GM23338 (cell line): ENCODE measurements around the gene CHST11. TPM values are rescaled to one million over a fixed set of nuclear protein-coding genes. Genes with fewer than 3 reads are reported as not detected.

ENCODE experiments used
- ATAC-seq: fragments of 200-7000 bp; cut with Tn5 transposase; 3 replicates; pipeline ENCODE4 v1.9.1; 2020
- DNase-seq: peaks from one replicate; pipeline ENCODE4 v3.0.0-alpha.2; 2015; ENCODE audit warnings: low spot score
- H2AFZ ChIP-seq: fragments of 200-600 bp; sonication (generic); 2 replicates; pipeline ENCODE4 v1.8.0; 2016; ENCODE audit warnings: antibody characterized with exemption, mild to moderate bottlenecking, moderate library complexity
- H3F3A ChIP-seq: fragments of 200-600 bp; sonication (generic); replicated peaks from 2 replicates; pipeline ENCODE4 v1.8.0; 2017; ENCODE audit warnings: antibody characterized with exemption, mixed run types, low read depth
- H3K27ac ChIP-seq: fragments of 200-600 bp; sonication (generic); 2 replicates; pipeline ENCODE4 v1.6.1; 2016; ENCODE audit warnings: low read depth
- H3K27me3 ChIP-seq: fragments of 200-600 bp; sonication (generic); 2 replicates; pipeline ENCODE4 v1.8.0; 2016; ENCODE audit warnings: mild to moderate bottlenecking, mixed run types, moderate library complexity; ENCODE audit not compliant: insufficient read depth
- H3K36me3 ChIP-seq: fragments of 200-600 bp; sonication (generic); 2 replicates; pipeline ENCODE4 v1.8.0; 2016; ENCODE audit warnings: mild to moderate bottlenecking; ENCODE audit not compliant: insufficient read depth
- H3K4me1 ChIP-seq: fragments of 200-600 bp; sonication (generic); 2 replicates; pipeline ENCODE4 v1.8.0; 2016; ENCODE audit warnings: mild to moderate bottlenecking, moderate library complexity; ENCODE audit not compliant: insufficient read depth
- H3K4me2 ChIP-seq: fragments of 200-600 bp; sonication (generic); 2 replicates; pipeline ENCODE4 v1.7.1; 2017; ENCODE audit warnings: mixed run types
- H3K4me3 ChIP-seq: fragments of 200-600 bp; sonication (generic); 2 replicates; pipeline ENCODE4 v1.6.1; 2016; ENCODE audit warnings: mixed run types
- H3K79me2 ChIP-seq: fragments of 200-600 bp; sonication (generic); replicated peaks from 2 replicates; pipeline ENCODE4 v1.8.0; 2017; ENCODE audit warnings: mild to moderate bottlenecking; ENCODE audit not compliant: insufficient read depth
- H3K9me2 ChIP-seq: fragments of 200-600 bp; sonication (generic); 2 replicates; pipeline ENCODE4 v1.8.0; 2017; ENCODE audit not compliant: insufficient read depth
- H4K20me1 ChIP-seq: fragments of 200-600 bp; sonication (generic); replicated peaks from 2 replicates; pipeline ENCODE4 v1.8.0; 2017; ENCODE audit warnings: mild to moderate bottlenecking; ENCODE audit not compliant: insufficient read depth
- H3K27ac Mint-ChIP-seq: 2 replicates; pipeline ENCODE4 v1.8.0; 2020; ENCODE audit warnings: inconsistent platforms, mild to moderate bottlenecking, moderate library complexity, mixed read lengths
- H3K27me3 Mint-ChIP-seq: 3 replicates; pipeline ENCODE4 v1.8.0; 2022; ENCODE audit warnings: low read depth, mild to moderate bottlenecking, moderate library complexity, mixed read lengths, inconsistent platforms; ENCODE audit not compliant: insufficient read depth, poor library complexity
- H3K36me3 Mint-ChIP-seq: 3 replicates; pipeline ENCODE4 v1.8.0; 2021; ENCODE audit warnings: low read depth, mild to moderate bottlenecking, inconsistent platforms, moderate library complexity, mixed read lengths
- H3K4me1 Mint-ChIP-seq: 3 replicates; pipeline ENCODE4 v1.8.0; 2020; ENCODE audit warnings: mild to moderate bottlenecking, inconsistent platforms, mixed read lengths
- H3K4me3 Mint-ChIP-seq: 3 replicates; pipeline ENCODE4 v1.8.0; 2021; ENCODE audit warnings: moderate library complexity, mild to moderate bottlenecking, inconsistent platforms, mixed read lengths
- H3K9me3 Mint-ChIP-seq: 3 replicates; pipeline ENCODE4 v1.8.0; 2020; ENCODE audit warnings: moderate library complexity, mild to moderate bottlenecking, inconsistent platforms, mixed read lengths
- CREB1 ChIP-seq: fragments of 250-450 bp; sonication (Bioruptor Pico); IDR thresholded peaks from 2 replicates; pipeline ENCODE4 v1.5.0; 2020; ENCODE audit warnings: low read depth, mild to moderate bottlenecking, moderate library complexity
- EZH2 ChIP-seq: fragments of 200-600 bp; sonication (generic); IDR thresholded peaks from one replicate; pipeline ENCODE4 v1.8.0; 2017; ENCODE audit warnings: antibody characterized with exemption, mild to moderate bottlenecking, low read depth; ENCODE audit not compliant: unreplicated experiment
- EZH2phosphoT487 ChIP-seq: fragments of 200-600 bp; sonication (generic); IDR thresholded peaks from one replicate; pipeline ENCODE4 v1.8.1; 2018; ENCODE audit warnings: antibody characterized with exemption; ENCODE audit not compliant: unreplicated experiment
- JUNB ChIP-seq: IDR thresholded peaks from one replicate; pipeline ENCODE4 v1.6.1; 2016; ENCODE audit warnings: antibody characterized with exemption; ENCODE audit not compliant: unreplicated experiment
- NANOG ChIP-seq: IDR thresholded peaks from 2 replicates; pipeline ENCODE4 v1.6.1; 2016; ENCODE audit warnings: antibody characterized with exemption, borderline replicate concordance
- POLR2AphosphoS5 ChIP-seq: IDR thresholded peaks from 2 replicates; pipeline ENCODE4 v1.6.1; 2016; ENCODE audit warnings: antibody characterized with exemption, low read depth
- STAT1 ChIP-seq: IDR thresholded peaks from one replicate; pipeline ENCODE4 v1.6.1; 2016; ENCODE audit warnings: antibody characterized with exemption; ENCODE audit not compliant: unreplicated experiment
- ZNF114 ChIP-seq: fragments of 250-450 bp; sonication (Bioruptor Pico); IDR thresholded peaks from 2 replicates; pipeline ENCODE4 v1.5.0; 2020; ENCODE audit warnings: mild to moderate bottlenecking, moderate library complexity
- ZNF331 ChIP-seq: fragments of 250-450 bp; sonication (Bioruptor Pico); IDR thresholded peaks from 2 replicates; pipeline ENCODE4 v1.5.0; 2020; ENCODE audit warnings: low read depth, mild to moderate bottlenecking, moderate library complexity
- polyA plus RNA-seq: library from polyadenylated mRNA; unstranded; fragments of >200 nt; fragmentation: Nextera tagmentation; extraction: Ambion mirVana; gene quantifications from 2 replicates; pipeline ENCODE4 v1.2.1, GENCODE V29; 2016
- total RNA-seq: library from RNA; depleted of rRNA; stranded (reverse); fragments of >200 nt; shearing (Covaris generic); gene quantifications from 2 replicates; pipeline ENCODE4 v1.2.3, GENCODE V29; 2014
- TF ChIP-seq, protein P1 (sequence below): IDR thresholded peaks from one replicate; pipeline ENCODE4 v1.6.1; 2018; ENCODE audit warnings: antibody characterized with exemption; ENCODE audit not compliant: unreplicated experiment
- TF ChIP-seq, protein P2 (sequence below): fragments of 250-450 bp; sonication (Bioruptor Pico); IDR thresholded peaks from 2 replicates; pipeline ENCODE4 v1.5.0; 2020; ENCODE audit warnings: mild to moderate bottlenecking, moderate library complexity
- TF ChIP-seq, protein P3 (sequence below): IDR thresholded peaks from 2 replicates; pipeline ENCODE4 v1.6.1; 2016; ENCODE audit warnings: antibody characterized with exemption
- TF ChIP-seq, protein P4 (sequence below), 2 experiments: fragments of 200-600 bp in 1 of 2; sonication (generic) in 1 of 2; conservative IDR thresholded peaks; 2 replicates each; pipeline versions ENCODE4 v1.5.1 to v1.6.1; 2016 to 2017; ENCODE audit warnings: antibody characterized with exemption in 2 of 2, low read depth in 2 of 2, mild to moderate bottlenecking in 2 of 2, moderate library complexity in 1 of 2

CHST11 gene
- total and polyA plus RNA-seq, 2 experiments from 2014 or later: 7.7 to 25.7 TPM

DNA sequence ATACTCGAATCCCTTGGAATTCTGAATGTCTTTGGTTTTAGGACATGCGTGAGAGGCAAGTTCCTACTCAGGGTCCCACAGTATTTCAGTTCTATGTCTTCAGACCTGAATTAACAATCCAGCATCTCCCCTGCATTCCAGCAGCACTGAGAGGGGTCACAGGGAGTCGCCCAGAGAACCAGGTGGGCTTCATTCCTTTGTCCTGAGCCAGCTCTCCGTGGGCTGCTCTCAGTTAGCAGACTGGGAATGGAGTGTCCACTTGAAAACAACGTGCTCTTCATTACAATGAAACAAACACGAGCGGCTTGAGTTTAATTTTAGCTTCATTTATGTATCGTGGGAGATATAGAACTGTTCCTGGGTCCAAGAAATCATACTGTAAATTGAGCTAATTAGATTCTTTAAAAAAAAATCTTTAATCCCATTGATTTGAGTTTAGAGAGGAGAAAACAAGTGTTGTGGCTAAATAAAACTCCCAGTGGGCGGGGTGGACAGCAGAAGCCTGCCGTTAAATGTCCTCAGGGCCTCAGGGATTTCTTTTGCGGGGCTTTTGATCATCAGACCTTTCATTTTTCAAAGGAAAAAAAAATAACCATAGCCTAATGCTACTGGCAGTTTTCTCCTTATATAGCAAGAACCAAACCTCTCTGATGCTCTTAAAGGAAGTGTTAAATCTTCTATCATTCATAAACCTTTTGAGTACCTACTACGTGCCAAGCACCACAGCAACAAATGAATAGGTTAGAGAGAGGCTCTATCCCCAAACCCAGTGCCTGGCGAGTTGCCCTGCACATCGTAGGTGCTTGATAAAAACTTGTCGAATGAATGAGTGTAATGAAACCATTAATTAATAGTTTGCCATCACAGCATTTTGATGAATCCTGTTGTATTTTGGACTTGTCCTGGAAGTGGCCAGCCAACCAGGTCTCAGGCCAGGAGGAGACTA is 140.4 kb downstream of the CHST11 start:
- H3K36me3 Mint-ChIP-seq: no peaks in the 10 kb centered on the region
- Histone ChIP-seq H3K36me3 (no peaks in the 10 kb centered on the region), H3K9me2 (no peaks in the 10 kb centered on the region), H4K20me1 (no peaks in the 10 kb centered on the region; the same call in none of the 2 replicates), H3K27ac (no peak overlapping the region), H3K4me1 (peaks cover 18% of the 10 kb centered on the region; the same call in 1 of the 2 replicates), H3F3A (no peaks in the 10 kb centered on the region), H3K4me3 (no peak overlapping the region), H2AFZ (no peak overlapping the region), H3K27me3 (no peaks in the 10 kb centered on the region), H3K4me2 (no peak overlapping the region), H3K79me2 (no peaks in the 10 kb centered on the region)
- ATAC-seq: no peak; the same call in 1 of the 3 replicates
- TF ChIP-seq, protein P1, sequence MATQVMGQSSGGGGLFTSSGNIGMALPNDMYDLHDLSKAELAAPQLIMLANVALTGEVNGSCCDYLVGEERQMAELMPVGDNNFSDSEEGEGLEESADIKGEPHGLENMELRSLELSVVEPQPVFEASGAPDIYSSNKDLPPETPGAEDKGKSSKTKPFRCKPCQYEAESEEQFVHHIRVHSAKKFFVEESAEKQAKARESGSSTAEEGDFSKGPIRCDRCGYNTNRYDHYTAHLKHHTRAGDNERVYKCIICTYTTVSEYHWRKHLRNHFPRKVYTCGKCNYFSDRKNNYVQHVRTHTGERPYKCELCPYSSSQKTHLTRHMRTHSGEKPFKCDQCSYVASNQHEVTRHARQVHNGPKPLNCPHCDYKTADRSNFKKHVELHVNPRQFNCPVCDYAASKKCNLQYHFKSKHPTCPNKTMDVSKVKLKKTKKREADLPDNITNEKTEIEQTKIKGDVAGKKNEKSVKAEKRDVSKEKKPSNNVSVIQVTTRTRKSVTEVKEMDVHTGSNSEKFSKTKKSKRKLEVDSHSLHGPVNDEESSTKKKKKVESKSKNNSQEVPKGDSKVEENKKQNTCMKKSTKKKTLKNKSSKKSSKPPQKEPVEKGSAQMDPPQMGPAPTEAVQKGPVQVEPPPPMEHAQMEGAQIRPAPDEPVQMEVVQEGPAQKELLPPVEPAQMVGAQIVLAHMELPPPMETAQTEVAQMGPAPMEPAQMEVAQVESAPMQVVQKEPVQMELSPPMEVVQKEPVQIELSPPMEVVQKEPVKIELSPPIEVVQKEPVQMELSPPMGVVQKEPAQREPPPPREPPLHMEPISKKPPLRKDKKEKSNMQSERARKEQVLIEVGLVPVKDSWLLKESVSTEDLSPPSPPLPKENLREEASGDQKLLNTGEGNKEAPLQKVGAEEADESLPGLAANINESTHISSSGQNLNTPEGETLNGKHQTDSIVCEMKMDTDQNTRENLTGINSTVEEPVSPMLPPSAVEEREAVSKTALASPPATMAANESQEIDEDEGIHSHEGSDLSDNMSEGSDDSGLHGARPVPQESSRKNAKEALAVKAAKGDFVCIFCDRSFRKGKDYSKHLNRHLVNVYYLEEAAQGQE: no peak
- TF ChIP-seq NANOG (no peak), EZH2 (no peak), ZNF114 (CRISPR knock-in tag) (no peak), JUNB (no peak), STAT1 (no peak), POLR2AphosphoS5 (no peak), CREB1 (CRISPR knock-in tag) (no peak), EZH2phosphoT487 (no peak), ZNF331 (CRISPR knock-in tag) (no peak)
- TF ChIP-seq, protein P2, sequence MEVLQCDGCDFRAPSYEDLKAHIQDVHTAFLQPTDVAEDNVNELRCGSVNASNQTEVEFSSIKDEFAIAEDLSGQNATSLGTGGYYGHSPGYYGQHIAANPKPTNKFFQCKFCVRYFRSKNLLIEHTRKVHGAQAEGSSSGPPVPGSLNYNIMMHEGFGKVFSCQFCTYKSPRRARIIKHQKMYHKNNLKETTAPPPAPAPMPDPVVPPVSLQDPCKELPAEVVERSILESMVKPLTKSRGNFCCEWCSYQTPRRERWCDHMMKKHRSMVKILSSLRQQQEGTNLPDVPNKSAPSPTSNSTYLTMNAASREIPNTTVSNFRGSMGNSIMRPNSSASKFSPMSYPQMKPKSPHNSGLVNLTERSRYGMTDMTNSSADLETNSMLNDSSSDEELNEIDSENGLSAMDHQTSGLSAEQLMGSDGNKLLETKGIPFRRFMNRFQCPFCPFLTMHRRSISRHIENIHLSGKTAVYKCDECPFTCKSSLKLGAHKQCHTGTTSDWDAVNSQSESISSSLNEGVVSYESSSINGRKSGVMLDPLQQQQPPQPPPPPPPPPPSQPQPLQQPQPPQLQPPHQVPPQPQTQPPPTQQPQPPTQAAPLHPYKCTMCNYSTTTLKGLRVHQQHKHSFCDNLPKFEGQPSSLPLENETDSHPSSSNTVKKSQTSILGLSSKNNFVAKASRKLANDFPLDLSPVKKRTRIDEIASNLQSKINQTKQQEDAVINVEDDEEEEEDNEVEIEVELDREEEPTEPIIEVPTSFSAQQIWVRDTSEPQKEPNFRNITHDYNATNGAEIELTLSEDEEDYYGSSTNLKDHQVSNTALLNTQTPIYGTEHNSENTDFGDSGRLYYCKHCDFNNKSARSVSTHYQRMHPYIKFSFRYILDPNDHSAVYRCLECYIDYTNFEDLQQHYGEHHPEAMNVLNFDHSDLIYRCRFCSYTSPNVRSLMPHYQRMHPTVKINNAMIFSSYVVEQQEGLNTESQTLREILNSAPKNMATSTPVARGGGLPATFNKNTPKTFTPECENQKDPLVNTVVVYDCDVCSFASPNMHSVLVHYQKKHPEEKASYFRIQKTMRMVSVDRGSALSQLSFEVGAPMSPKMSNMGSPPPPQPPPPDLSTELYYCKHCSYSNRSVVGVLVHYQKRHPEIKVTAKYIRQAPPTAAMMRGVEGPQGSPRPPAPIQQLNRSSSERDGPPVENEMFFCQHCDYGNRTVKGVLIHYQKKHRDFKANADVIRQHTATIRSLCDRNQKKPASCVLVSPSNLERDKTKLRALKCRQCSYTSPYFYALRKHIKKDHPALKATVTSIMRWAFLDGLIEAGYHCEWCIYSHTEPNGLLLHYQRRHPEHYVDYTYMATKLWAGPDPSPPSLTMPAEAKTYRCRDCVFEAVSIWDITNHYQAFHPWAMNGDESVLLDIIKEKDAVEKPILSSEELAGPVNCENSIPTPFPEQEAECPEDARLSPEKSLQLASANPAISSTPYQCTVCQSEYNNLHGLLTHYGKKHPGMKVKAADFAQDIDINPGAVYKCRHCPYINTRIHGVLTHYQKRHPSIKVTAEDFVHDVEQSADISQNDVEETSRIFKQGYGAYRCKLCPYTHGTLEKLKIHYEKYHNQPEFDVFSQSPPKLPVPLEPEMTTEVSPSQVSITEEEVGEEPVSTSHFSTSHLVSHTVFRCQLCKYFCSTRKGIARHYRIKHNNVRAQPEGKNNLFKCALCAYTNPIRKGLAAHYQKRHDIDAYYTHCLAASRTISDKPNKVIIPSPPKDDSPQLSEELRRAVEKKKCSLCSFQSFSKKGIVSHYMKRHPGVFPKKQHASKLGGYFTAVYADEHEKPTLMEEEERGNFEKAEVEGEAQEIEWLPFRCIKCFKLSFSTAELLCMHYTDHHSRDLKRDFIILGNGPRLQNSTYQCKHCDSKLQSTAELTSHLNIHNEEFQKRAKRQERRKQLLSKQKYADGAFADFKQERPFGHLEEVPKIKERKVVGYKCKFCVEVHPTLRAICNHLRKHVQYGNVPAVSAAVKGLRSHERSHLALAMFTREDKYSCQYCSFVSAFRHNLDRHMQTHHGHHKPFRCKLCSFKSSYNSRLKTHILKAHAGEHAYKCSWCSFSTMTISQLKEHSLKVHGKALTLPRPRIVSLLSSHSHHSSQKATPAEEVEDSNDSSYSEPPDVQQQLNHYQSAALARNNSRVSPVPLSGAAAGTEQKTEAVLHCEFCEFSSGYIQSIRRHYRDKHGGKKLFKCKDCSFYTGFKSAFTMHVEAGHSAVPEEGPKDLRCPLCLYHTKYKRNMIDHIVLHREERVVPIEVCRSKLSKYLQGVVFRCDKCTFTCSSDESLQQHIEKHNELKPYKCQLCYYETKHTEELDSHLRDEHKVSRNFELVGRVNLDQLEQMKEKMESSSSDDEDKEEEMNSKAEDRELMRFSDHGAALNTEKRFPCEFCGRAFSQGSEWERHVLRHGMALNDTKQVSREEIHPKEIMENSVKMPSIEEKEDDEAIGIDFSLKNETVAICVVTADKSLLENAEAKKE (CRISPR knock-in tag): no peak
- TF ChIP-seq, protein P3, sequence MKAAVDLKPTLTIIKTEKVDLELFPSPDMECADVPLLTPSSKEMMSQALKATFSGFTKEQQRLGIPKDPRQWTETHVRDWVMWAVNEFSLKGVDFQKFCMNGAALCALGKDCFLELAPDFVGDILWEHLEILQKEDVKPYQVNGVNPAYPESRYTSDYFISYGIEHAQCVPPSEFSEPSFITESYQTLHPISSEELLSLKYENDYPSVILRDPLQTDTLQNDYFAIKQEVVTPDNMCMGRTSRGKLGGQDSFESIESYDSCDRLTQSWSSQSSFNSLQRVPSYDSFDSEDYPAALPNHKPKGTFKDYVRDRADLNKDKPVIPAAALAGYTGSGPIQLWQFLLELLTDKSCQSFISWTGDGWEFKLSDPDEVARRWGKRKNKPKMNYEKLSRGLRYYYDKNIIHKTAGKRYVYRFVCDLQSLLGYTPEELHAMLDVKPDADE: no peak
- TF ChIP-seq, protein P4, sequence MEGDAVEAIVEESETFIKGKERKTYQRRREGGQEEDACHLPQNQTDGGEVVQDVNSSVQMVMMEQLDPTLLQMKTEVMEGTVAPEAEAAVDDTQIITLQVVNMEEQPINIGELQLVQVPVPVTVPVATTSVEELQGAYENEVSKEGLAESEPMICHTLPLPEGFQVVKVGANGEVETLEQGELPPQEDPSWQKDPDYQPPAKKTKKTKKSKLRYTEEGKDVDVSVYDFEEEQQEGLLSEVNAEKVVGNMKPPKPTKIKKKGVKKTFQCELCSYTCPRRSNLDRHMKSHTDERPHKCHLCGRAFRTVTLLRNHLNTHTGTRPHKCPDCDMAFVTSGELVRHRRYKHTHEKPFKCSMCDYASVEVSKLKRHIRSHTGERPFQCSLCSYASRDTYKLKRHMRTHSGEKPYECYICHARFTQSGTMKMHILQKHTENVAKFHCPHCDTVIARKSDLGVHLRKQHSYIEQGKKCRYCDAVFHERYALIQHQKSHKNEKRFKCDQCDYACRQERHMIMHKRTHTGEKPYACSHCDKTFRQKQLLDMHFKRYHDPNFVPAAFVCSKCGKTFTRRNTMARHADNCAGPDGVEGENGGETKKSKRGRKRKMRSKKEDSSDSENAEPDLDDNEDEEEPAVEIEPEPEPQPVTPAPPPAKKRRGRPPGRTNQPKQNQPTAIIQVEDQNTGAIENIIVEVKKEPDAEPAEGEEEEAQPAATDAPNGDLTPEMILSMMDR (conservative IDR thresholded peaks at IDR 0.05; ENCODE audit: low read depth in 2 of 2): no peak
- H3K27me3 Mint-ChIP-seq: peaks cover 4% of the 10 kb centered on the region
- no peak overlapping the region for H3K27ac Mint-ChIP-seq
- H3K4me3 Mint-ChIP-seq: no peak overlapping the region
- DNase-seq: no peak
- peaks cover 31% of the 10 kb centered on the region for H3K4me1 Mint-ChIP-seq
- H3K9me3 Mint-ChIP-seq: no peaks in the 10 kb centered on the region; the same call in 2 of the 3 replicates
